DND-41 (cell line): ENCODE measurements around the gene RBL2.

Experiments used
- ATAC-seq: fragments of 200-7000 bp; cut with Tn5 transposase; 3 replicates; pipeline ENCODE4 v1.9.1; 2021; ENCODE audit warnings: low read depth; ENCODE audit not compliant: insufficient read depth
- DNase-seq: peaks from one replicate; pipeline ENCODE4 v3.0.0-alpha.2; 2020
- H2AFZ ChIP-seq: 2 replicates; pipeline ENCODE4 v1.6.0; 2012; ENCODE audit warnings: low read depth, low read length
- H3K27ac ChIP-seq: 2 replicates; pipeline ENCODE4 v1.5.1; 2012; ENCODE audit warnings: low read length, inconsistent platforms
- H3K27me3 ChIP-seq: fragments of 200-600 bp; sonication (generic); 2 replicates; pipeline ENCODE4 v1.6.0; 2012; ENCODE audit warnings: low read length, mild to moderate bottlenecking, inconsistent platforms; ENCODE audit not compliant: insufficient read depth, poor library complexity
- H3K36me3 ChIP-seq: 2 replicates; pipeline ENCODE4 v1.5.1; 2012; ENCODE audit warnings: low read length, inconsistent platforms; ENCODE audit not compliant: insufficient read depth
- H3K4me1 ChIP-seq: 2 replicates; pipeline ENCODE4 v1.5.1; 2012; ENCODE audit warnings: mild to moderate bottlenecking, low read length; ENCODE audit not compliant: insufficient read depth
- H3K4me2 ChIP-seq: 2 replicates; pipeline ENCODE4 v1.6.0; 2012; ENCODE audit warnings: mild to moderate bottlenecking, moderate library complexity, low read length, inconsistent platforms; ENCODE audit not compliant: insufficient read depth
- H3K4me3 ChIP-seq, 2 experiments: fragments of 200-600 bp in 1 of 2; shearing (Covaris generic) in 1 of 2; 2 replicates each; pipeline ENCODE4 v1.5.1; 2012 to 2016; ENCODE audit warnings: inconsistent platforms in 2 of 2, low read length in 2 of 2, mild to moderate bottlenecking in 2 of 2, low read depth in 1 of 2, moderate library complexity in 1 of 2
- H3K79me2 ChIP-seq: 2 replicates; pipeline ENCODE4 v1.6.0; 2012; ENCODE audit warnings: low read length, inconsistent platforms; ENCODE audit not compliant: insufficient read depth
- H3K9ac ChIP-seq: 2 replicates; pipeline ENCODE4 v1.6.0; 2012; ENCODE audit warnings: low read depth, mild to moderate bottlenecking, inconsistent platforms, low read length, moderate library complexity
- H3K9me3 ChIP-seq: 2 replicates; pipeline ENCODE4 v1.5.1; 2012; ENCODE audit warnings: low read length, moderate library complexity, mild to moderate bottlenecking, inconsistent platforms; ENCODE audit not compliant: insufficient read depth, severe bottlenecking
- H4K20me1 ChIP-seq: 2 replicates; pipeline ENCODE4 v1.6.0; 2012; ENCODE audit warnings: low read length; ENCODE audit not compliant: insufficient read depth
- CTCF ChIP-seq: IDR thresholded peaks from 2 replicates; pipeline ENCODE4 v1.5.1; 2012; ENCODE audit warnings: borderline replicate concordance, low read length, moderate library complexity, mild to moderate bottlenecking; ENCODE audit not compliant: poor library complexity, severe bottlenecking; ENCODE audit errors: extremely low read depth
- EZH2 ChIP-seq: IDR thresholded peaks from 3 replicates; pipeline ENCODE4 v1.6.1; 2012; ENCODE audit warnings: borderline replicate concordance, low read depth, mild to moderate bottlenecking, moderate library complexity, low read length, inconsistent platforms; ENCODE audit not compliant: severe bottlenecking

RBL2 gene

GRCh38 chr16:53509906-53510703 is 75.8 kb downstream of the RBL2 start:
- Histone ChIP-seq H3K9ac (no peak overlapping the region), H3K4me2 (peak overlapping the region; percentile 9; the same call in 1 of the 2 replicates), H4K20me1 (no peaks in the 10 kb centered on the region), H3K4me3 (no peak overlapping the region), H3K27me3 (no peaks in the 10 kb centered on the region), H3K9me3 (peaks cover 2% of the 10 kb centered on the region), H3K27ac (no peak overlapping the region), H3K36me3 (no peaks in the 10 kb centered on the region), H3K79me2 (no peaks in the 10 kb centered on the region), H2AFZ (0 out of 2 replicates have a peak overlapping the region, but pooled peaks have one; percentile 6), H3K4me1 (peaks cover 12% of the 10 kb centered on the region)
- peak; percentile 60 for DNase-seq
- TF ChIP-seq CTCF (peak; percentile 95), EZH2 (no peak)
- peak; percentile 71 for ATAC-seq

GRCh38 chr16:53510704-53511070 is 76.4 kb downstream of the RBL2 start:
- H4K20me1 ChIP-seq = no peaks in the 10 kb centered on the region
- H3K4me2 ChIP-seq = no peak overlapping the region
- no peak overlapping the region for H2AFZ ChIP-seq
- H3K4me3 ChIP-seq = no peak overlapping the region
- H3K36me3 ChIP-seq = no peaks in the 10 kb centered on the region
- no peaks in the 10 kb centered on the region for H3K27me3 ChIP-seq
- TF ChIP-seq CTCF = no peak
- TF ChIP-seq EZH2 = no peak
- H3K9ac ChIP-seq = no peak overlapping the region
- H3K27ac ChIP-seq = no peak overlapping the region
- H3K9me3 ChIP-seq = peaks cover 2% of the 10 kb centered on the region
- peaks cover 8% of the 10 kb centered on the region for H3K4me1 ChIP-seq
- H3K79me2 ChIP-seq = no peaks in the 10 kb centered on the region
- ATAC-seq = 0 out of 3 replicates have a peak, but pooled peaks have one; percentile 11
- no peak for DNase-seq

- Histone ChIP-seq H3K4me3 (no peak overlapping the region), H3K9me3 (peaks cover 2% of the 10 kb centered on the region), H3K9ac (no peak overlapping the region), H3K4me1 (peaks cover 8% of the 10 kb centered on the region), H3K4me2 (no peak overlapping the region), H3K27me3 (no peaks in the 10 kb centered on the region), H3K79me2 (no peaks in the 10 kb centered on the region), H4K20me1 (no peaks in the 10 kb centered on the region), H2AFZ (no peak overlapping the region), H3K36me3 (no peaks in the 10 kb centered on the region), H3K27ac (no peak overlapping the region)
- no peak for DNase-seq
- TF ChIP-seq CTCF (no peak), EZH2 (no peak)
- ATAC-seq = no peak; the same call in 2 of the 3 replicates
Observed at GRCh38 chr16:53511084-53511402, 76.8 kb downstream of the RBL2 start.
